Cardiac fibroblast (primary cell): ENCODE results near the gene VILL.

Source experiments
- DNase-seq, 2 donors: peaks; one replicate each; pipeline versions ENCODE4 v3.0.0 to v3.0.0-alpha.2; 2010; ENCODE audit warnings: low read depth in 2 of 2
- H3K4me3 ChIP-seq, 2 donors: replicated peaks in 1 of 2; 1 replicate in 1 of 2; 2 replicates in 1 of 2; pipeline ENCODE4 v1.5.1; 2011; ENCODE audit warnings: low read depth in 2 of 2, low read length in 2 of 2, mild to moderate bottlenecking in 2 of 2, moderate library complexity in 1 of 2
- TF ChIP-seq, protein P1 (sequence below): IDR thresholded peaks from one replicate; pipeline ENCODE4 v1.5.1; 2011; ENCODE audit warnings: low read depth, mild to moderate bottlenecking, low read length, inconsistent platforms

The VILL gene

GRCh38 chr3:38003371-38003816 lies 12.8 kb downstream of the VILL start:
- DNase-seq = peak; percentile 43 to 57
- H3K4me3 ChIP-seq = no peak overlapping the region
- TF ChIP-seq, protein P1, sequence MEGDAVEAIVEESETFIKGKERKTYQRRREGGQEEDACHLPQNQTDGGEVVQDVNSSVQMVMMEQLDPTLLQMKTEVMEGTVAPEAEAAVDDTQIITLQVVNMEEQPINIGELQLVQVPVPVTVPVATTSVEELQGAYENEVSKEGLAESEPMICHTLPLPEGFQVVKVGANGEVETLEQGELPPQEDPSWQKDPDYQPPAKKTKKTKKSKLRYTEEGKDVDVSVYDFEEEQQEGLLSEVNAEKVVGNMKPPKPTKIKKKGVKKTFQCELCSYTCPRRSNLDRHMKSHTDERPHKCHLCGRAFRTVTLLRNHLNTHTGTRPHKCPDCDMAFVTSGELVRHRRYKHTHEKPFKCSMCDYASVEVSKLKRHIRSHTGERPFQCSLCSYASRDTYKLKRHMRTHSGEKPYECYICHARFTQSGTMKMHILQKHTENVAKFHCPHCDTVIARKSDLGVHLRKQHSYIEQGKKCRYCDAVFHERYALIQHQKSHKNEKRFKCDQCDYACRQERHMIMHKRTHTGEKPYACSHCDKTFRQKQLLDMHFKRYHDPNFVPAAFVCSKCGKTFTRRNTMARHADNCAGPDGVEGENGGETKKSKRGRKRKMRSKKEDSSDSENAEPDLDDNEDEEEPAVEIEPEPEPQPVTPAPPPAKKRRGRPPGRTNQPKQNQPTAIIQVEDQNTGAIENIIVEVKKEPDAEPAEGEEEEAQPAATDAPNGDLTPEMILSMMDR = peak; percentile 84

DNA sequence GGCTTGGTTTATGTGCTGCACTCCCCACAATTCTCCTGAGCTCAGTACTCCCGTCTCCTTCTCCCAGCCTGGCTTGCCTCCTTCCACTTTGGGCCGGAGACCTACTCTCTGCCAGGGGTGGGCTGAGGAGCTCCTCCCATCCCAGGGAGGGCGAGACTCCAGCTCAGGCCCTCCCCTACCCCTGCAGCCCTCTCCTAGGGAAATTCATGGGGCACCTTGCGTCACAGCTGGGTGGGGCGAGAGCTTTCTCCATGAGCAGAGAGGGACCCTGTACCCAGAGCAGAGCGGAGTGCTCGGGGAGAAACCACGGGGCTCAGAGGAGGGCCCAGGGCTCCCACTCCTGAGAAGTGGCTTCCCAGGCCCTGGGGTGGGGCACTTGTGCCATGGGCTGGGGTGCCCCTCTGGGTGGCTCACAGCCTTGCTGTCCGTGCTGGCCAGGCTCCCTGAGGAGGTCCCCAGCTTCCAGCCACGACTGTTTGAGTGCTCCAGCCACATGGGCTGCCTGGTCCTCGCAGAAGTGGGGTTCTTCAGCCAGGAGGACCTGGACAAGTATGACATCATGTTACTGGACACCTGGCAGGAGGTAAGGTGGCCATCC lies 13.3 kb downstream of the VILL start:
- TF ChIP-seq, protein P1 = no peak
- no peak for DNase-seq
- H3K4me3 ChIP-seq = no peak overlapping the region

- TF ChIP-seq, protein P1 = peak; percentile 77
- H3K4me3 ChIP-seq = no peak overlapping the region
- peak; percentile 70 to 72 for DNase-seq
Observed at GRCh38 chr3:38004415-38005075, 14.0 kb downstream of the VILL start.

GRCh38 chr3:38005076-38006020 lies 14.8 kb downstream of the VILL start:
- TF ChIP-seq, protein P1 = no peak
- no peak overlapping the region for H3K4me3 ChIP-seq
- peak in 1 of 2 donors; percentile 59 for DNase-seq

DNA sequence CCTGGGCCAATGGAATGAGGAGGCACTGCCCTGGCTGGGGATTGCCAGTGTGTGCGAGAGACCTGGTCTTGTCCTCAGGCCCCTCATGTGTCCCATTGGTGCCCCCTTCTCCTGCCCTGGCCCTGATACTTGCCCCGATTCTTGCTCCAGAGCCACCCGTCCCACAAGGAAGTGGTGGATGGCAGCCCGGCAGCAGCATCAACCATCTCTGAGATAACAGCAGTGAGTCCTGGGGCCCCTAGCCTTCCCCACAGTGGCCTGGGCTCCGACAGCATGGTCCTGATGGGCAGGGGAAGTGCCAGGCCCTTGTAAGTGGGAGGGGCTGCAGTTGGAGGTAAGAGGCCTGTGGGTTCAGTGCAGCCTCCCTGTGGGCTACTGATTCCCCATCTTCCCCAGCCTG lies 15.4 kb downstream of the VILL start:
- no peak overlapping the region for H3K4me3 ChIP-seq
- DNase-seq = no peak
- TF ChIP-seq, protein P1 = no peak

GRCh38 chr3:38006445-38006995 lies 15.9 kb downstream of the VILL start:
- DNase-seq = no peak
- no peak overlapping the region for H3K4me3 ChIP-seq
- TF ChIP-seq, protein P1 = no peak
